Activated CD4-positive, alpha-beta T cell treated with anti-CD3 and anti-CD28 coated beads, Interleukin-2, amount 10 ng/mL, durations not matched to agents 7 days and 5 days (primary cell): ENCODE data around the gene TBL3. TPM values are rescaled to one million over a fixed set of nuclear protein-coding genes. Genes with fewer than 3 reads are reported as not detected.
A peak's percentile ranks its signal among the peaks of the same experiment; 100 is the strongest.
"Not testable (repeated sequence)": the region's sequence is repeated elsewhere in the genome, so short reads cannot be mapped to it uniquely, and the experiment has no call there.

Experiments used
- CTCF ChIA-PET: fragments of 350-600 bp; sonication (Branson Sonifier 250); formaldehyde crosslinking; loops from one replicate; lab custom pipeline; 2021; ENCODE audit warnings: antibody characterized with exemption; lab: Charles Lee
- POLR2A ChIA-PET: fragments of 350-600 bp; sonication (Branson Sonifier 250); formaldehyde crosslinking; loops from one replicate; lab custom pipeline; 2021; ENCODE audit warnings: antibody characterized with exemption; lab: Charles Lee
- DNase-seq: peaks from one replicate; pipeline ENCODE4 v3.0.0-alpha.2; 2020
- H3K27ac Mint-ChIP-seq: one replicate; pipeline ENCODE4 v1.8.0; 2021; ENCODE audit warnings: mild to moderate bottlenecking, moderate library complexity, mixed read lengths
- H3K27me3 Mint-ChIP-seq: one replicate; pipeline ENCODE4 v1.8.0; 2021; ENCODE audit warnings: mixed read lengths
- H3K36me3 Mint-ChIP-seq: one replicate; pipeline ENCODE4 v1.8.0; 2021; ENCODE audit warnings: low read depth, mixed read lengths
- H3K4me1 Mint-ChIP-seq: one replicate; pipeline ENCODE4 v1.8.0; 2021; ENCODE audit warnings: mixed read lengths
- H3K4me3 Mint-ChIP-seq: one replicate; pipeline ENCODE4 v1.8.0; 2021; ENCODE audit warnings: mild to moderate bottlenecking, moderate library complexity, mixed read lengths
- H3K9me3 Mint-ChIP-seq: one replicate; pipeline ENCODE4 v1.8.0; 2021; ENCODE audit warnings: mixed read lengths
- total RNA-seq, 2 experiments: library from RNA; stranded (reverse); gene quantifications; one replicate each; pipeline ENCODE4 v1.2.3, GENCODE V29; 2021

Gene TBL3
- total RNA-seq, 2 experiments from 2014 or later, result 26.1 to 27.0 TPM

DNA sequence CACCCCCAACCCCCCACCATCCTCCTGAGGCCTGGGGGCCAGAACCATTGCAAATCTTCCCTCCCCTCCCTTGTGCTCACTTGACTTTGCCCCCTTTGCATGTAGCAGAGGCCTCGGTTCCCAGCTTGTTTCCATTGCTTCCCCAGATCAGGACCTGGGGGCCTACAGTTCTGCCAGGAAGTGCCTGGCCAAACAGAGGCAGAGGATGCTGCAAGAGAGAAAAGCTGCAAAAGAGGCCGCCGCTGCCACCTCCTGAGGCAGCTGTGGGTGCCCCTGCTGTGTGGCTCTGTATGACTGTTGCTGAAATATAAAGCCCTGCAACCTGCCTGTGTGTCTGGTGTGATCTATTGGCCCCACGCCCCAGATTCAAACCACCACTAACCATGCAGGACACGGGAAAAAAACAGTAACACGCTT is 10.2 kb upstream of the TBL3 start:
- no peak for DNase-seq
- ChIA-PET POLR2A (no interaction called here), CTCF (no interaction called here)
- Mint-ChIP-seq H3K36me3 (peaks cover 40% of the 10 kb centered on the region), H3K4me1 (peaks cover 49% of the 10 kb centered on the region), H3K4me3 (peak overlapping the region; percentile 81), H3K27me3 (no peaks in the 10 kb centered on the region), H3K27ac (peak overlapping the region; percentile 66), H3K9me3 (no peaks in the 10 kb centered on the region)

DNA sequence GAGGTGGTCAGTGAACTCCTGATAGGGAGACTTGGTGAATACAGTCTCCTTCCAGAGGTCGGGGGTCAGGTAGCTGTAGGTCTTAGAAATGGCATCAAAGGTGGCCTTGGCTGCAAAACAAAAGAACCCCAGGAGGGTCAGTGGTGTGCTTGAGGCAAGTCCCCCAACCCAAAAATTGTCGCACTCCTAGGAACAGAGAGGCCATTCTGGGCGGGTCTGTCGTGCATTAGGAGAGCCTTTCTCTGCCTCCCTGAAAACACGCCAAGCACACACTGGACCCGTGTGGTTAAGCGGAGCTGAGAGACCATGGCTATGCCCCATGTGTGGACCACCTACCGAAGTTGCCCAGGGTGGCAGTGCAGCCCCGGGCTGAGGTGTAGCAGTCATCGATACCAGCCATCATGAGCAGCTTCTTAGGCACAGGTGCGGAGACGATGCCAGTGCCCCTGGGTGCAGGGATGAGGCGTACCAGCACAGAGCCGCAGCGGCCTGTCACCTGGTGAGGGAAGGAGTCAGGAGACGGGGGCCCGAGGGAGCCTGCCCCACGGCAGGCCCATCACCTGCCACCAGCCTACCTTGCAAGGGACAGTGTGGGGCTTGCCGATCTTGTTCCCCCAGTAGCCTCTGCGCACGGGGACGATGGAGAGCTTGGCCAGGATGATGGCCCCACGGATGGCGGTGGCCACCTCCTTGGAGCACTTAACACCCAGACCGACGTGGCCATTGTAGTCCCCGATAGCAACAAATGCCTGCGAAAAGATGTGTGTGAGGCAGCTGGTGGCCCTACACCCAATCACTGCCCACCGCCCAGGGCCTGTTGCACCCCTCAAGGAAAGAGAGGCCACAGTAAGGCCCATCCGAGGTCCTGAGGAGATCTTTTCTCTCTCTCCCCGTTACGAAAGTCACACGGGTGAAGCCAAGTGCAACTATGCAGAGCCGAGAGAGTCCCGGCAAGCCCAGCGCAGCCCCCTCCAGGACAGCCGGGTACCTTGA is 9.4 kb upstream of the TBL3 start:
- H3K9me3 Mint-ChIP-seq, CTCF ChIA-PET, POLR2A ChIA-PET, H3K27me3 Mint-ChIP-seq, DNase-seq: not testable (repeated sequence)
- H3K36me3 Mint-ChIP-seq, result peaks cover 40% of the 10 kb centered on the region
- H3K27ac Mint-ChIP-seq, result peak overlapping the region; percentile 96
- peak overlapping the region; percentile 81 for H3K4me3 Mint-ChIP-seq
- peaks cover 49% of the 10 kb centered on the region for H3K4me1 Mint-ChIP-seq

DNA sequence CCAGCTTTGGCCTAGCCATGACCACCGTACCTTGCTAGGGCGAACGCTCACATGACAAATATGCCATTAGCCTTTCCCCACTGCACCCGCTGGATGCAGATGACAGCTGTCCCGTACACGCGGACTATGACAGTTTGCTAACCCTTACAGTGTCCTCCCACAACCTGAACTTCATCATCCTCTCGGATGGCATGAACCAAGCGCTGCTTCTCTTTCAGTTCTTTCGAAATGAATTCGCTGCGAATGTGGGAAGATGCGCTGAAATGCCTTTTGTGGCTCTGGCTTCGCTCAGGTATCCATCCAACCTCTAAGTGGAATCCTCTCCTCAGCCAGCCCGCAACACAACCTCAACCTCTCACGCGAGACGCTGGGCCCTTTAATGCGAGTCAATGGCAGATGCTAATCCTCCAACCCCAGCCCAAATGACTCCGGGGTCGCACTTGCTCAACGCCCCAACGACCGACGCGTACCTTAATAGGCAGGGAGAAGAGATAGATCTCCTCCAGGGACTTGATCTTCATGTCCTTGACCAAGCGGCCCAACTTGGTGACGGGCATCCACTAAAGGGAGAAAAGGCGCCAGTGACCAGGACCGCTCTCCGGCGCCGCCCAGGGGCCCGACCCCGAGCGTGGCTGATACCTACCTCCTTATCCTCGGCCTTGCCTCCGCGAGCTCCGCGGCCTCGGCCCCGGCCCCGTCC is 7.9 kb upstream of the TBL3 start:
- H3K27me3 Mint-ChIP-seq, result no peaks in the 10 kb centered on the region
- peak overlapping the region; percentile 81 for H3K4me3 Mint-ChIP-seq
- peak overlapping the region; percentile 96 for H3K27ac Mint-ChIP-seq
- H3K4me1 Mint-ChIP-seq, result peaks cover 48% of the 10 kb centered on the region
- peak; percentile 44 for DNase-seq
- H3K9me3 Mint-ChIP-seq, result no peaks in the 10 kb centered on the region
- ChIA-PET CTCF (interaction anchor here (0.8 to 1.4 kb wide), 4 partner anchors 12 to 20 kb away, joined by 3 to 7 read pairs (median 4); partner anchors contain the start of gene GFER), POLR2A (interaction anchor here (0.9 to 1.3 kb wide), 3 partner anchors 20 to 181 kb away, joined by 3 to 8 read pairs (median 4); partner anchors contain the start of genes GFER, NUBP2 and SPSB3)
- peaks cover 40% of the 10 kb centered on the region for H3K36me3 Mint-ChIP-seq

DNA sequence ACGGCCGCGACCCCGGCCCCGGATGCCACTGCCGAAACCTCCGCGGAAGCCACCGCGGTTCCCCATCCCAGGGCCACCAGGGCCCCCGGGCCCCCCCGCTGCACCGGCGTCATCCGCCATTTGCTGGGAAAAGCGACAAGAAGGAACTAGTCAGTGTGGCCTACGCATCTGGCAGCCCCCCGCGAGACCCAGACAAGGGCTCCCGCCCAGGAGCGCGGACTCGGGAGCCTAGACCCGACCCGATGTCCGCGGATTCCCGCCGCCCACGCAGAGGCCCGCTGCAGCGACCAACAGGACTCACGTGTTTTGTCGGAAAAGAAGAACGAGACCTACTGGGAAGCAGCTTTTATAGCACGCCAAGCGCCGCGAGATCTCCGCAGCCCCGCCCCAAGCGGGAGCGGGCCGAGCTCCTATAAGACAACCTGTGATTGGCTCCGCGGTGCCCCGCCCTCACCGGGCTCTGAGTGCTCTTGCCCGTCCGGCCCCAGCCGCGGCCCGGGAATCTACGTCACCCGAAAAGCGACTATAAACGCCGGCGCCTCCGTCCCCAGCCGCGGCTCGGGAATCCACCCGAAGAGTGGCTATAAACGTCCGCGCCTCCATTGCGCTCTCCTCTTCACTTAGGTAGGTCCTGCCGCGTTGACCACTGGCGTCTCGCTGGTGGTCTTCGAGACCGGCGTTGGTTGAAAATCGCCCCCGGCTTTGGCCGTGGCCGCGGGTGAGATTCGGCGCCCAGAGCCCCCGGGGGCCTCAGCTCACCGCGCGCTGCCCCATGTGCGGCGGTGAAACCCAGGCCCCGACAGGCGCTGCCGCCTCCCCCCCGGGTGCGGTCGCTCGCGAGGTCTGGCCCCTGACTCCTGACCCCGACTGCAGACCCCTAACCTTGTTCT is 7.1 kb upstream of the TBL3 start, which contains the start of gene RPS2:
TSS of gene RPS2 (minus strand) at position 321 of the 890 bp plus-strand sequence. CDS start at position 120, 201 bp downstream.
- Mint-ChIP-seq H3K36me3 (peaks cover 40% of the 10 kb centered on the region), H3K4me3 (peak within 1 kb of the TSS; percentile 81), H3K9me3 (no peaks in the 10 kb centered on the region), H3K27me3 (no peaks in the 10 kb centered on the region), H3K27ac (peak within 1 kb of the TSS; percentile 96), H3K4me1 (peaks cover 45% of the 10 kb centered on the region)
- ChIA-PET CTCF (interaction anchor here (0.7 to 1.4 kb wide), 6 partner anchors 12 to 191 kb away, joined by 3 to 7 read pairs (median 4); partner anchors contain the start of genes GFER, NUBP2, SPSB3 and TRAF7), POLR2A (interaction anchor here (0.6 to 1.3 kb wide), 6 partner anchors 8 to 521 kb away, joined by 3 to 8 read pairs (median 3); partner anchors contain the start of genes GFER, NUBP2 and SPSB3)
- DNase-seq, result peak; percentile 99

DNA sequence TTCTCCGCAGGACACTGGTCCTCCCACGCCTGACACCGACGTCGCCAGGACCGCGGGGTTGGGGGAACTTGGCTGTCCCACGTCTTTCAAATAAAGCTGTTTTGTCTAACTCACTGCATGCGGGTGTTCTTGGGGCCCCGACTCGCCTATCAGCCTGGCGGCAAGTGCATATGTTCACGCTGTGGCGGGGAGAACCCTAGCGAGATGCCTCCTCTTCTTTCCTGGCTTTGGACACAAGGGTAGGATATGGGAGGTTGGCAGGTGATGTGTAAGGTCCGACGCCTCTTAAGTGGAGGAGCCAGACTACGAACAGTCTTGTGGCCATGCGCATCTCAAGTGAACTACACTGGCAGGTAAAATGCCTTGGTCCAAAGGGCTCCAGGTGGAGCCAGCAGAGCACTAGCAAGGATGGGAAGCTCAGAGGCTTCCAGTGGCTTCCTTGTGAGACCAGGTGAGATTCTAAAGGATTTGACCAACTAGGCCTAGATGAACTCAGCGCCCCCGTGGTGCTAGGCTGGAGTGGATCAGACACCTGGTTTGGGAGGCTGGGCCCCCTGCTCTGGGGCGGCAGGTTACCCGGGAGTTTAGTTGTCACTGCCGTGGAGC is 6.4 kb upstream of the TBL3 start:
- Mint-ChIP-seq H3K9me3 (no peaks in the 10 kb centered on the region), H3K27me3 (no peaks in the 10 kb centered on the region), H3K36me3 (peaks cover 40% of the 10 kb centered on the region), H3K4me1 (peaks cover 42% of the 10 kb centered on the region), H3K4me3 (peak overlapping the region; percentile 81), H3K27ac (peak overlapping the region; percentile 96)
- ChIA-PET POLR2A (interaction anchor here (0.6 to 1.3 kb wide), 6 partner anchors 9 to 520 kb away, joined by 3 to 8 read pairs (median 3); partner anchors contain the start of genes GFER, NUBP2 and SPSB3), CTCF (interaction anchor here (0.7 to 1.4 kb wide), 5 partner anchors 13 to 190 kb away, joined by 3 to 7 read pairs (median 4); partner anchors contain the start of genes GFER, NUBP2, SPSB3 and TRAF7)
- no peak for DNase-seq

DNA sequence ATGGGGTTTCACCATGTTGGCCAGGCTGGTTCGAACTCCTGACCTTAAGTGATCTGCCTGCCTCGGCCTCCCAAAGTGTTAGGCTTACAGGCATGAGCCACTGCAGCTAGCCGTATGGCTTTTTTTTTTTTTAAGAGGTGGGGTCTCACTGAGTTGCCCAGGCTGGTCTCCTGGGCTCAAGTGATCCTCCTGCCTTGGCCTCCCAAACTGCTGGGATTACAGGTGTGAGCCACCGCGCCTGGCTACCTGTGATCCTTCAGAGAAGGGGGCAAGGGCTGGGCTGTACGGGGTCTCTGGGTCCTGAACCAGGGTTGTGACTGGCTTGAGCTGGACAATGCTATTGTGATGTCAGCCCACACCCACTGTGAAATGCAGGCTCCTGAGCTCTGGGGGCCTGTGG is 5.4 kb upstream of the TBL3 start, which contains the start of gene RNF151:
TSS of gene RNF151 (plus strand) at position 397 of the 400 bp plus-strand sequence. CDS start 26 bp downstream, outside the sequence.
- peak within 1 kb of the TSS; percentile 96 for H3K27ac Mint-ChIP-seq
- POLR2A ChIA-PET, result no interaction called here
- H3K4me3 Mint-ChIP-seq, result peak within 1 kb of the TSS; percentile 81
- no peak for DNase-seq
- H3K4me1 Mint-ChIP-seq, result peaks cover 40% of the 10 kb centered on the region
- no peaks in the 10 kb centered on the region for H3K27me3 Mint-ChIP-seq
- CTCF ChIA-PET, result interaction anchor here (1.1 kb wide), 1 partner anchor 38 kb away, joined by 4 read pairs; no protein-coding TSS in a partner anchor
- peaks cover 34% of the 10 kb centered on the region for H3K36me3 Mint-ChIP-seq
- H3K9me3 Mint-ChIP-seq, result no peaks in the 10 kb centered on the region

DNA sequence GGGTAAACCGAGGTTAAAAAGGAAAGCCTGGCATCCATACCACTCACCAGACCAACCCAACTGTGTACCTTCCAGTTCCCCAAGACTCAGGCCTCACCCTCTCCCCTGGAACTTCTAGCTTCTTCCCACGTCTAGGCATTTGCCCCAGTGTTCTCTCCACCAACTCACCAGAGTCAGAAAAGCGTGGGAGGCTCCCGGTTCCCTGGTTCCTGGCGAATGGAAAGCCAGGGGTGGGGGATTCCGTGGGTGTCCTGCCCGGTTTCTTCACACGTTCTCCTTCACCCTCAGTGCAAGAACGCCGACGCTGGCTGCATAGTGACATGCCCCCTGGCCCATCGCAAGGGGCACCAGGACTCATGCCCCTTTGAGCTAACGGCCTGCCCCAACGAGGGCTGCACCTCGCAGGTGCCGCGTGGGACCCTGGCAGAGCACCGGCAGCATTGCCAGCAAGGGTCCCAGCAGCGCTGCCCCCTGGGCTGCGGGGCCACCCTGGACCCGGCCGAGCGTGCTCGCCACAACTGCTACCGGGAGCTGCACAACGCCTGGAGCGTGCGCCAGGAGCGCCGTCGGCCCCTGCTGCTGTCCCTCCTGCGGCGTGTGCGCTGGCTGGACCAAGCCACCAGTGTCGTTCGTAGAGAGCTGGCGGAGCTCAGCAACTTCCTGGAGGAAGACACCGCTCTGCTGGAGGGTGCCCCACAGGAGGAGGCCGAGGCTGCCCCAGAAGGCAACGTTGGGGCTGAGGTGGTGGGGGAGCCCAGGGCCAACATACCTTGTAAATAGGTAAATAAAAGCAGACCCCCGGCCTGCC is 3.5 kb upstream of the TBL3 start:
- Mint-ChIP-seq H3K4me1 (peaks cover 34% of the 10 kb centered on the region), H3K4me3 (no peak overlapping the region)
- POLR2A ChIA-PET, result no interaction called here

DNA sequence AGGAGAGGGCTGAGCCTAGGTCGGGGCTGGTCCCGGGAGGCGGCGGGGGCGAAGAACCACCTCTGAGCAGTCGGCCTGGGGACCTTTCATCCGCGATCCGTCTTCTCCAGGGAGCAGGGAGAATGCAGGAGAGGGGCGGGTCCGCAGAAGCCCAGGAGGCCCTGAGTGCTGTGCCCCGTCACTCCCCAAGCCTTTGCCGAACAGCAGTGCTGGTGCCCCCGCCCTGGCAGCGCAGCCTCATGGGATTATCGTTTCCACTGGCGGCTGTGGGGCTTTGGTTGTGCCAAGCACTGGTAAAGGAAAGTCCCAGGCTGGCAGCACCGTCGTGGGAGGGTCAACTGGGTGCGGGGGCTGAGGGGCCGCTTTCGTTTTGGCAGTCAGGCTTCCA is 631 bp downstream of the TBL3 start:
- Mint-ChIP-seq H3K4me3 (peak overlapping the region; percentile 91), H3K4me1 (peaks cover 21% of the 10 kb centered on the region), H3K9me3 (no peaks in the 10 kb centered on the region), H3K36me3 (peaks cover 7% of the 10 kb centered on the region), H3K27ac (peak overlapping the region; percentile 99), H3K27me3 (no peaks in the 10 kb centered on the region)
- CTCF ChIA-PET, result no interaction called here
- POLR2A ChIA-PET, result no interaction called here
- no peak for DNase-seq

More for the DNA sequence above, 3.5 kb upstream of the TBL3 start:
- CTCF ChIA-PET, result interaction anchor here (0.7 to 0.9 kb wide), 2 partner anchors 39 to 291 kb away, joined by 3 read pairs; no protein-coding TSS in a partner anchor
- Mint-ChIP-seq H3K36me3 (peaks cover 18% of the 10 kb centered on the region), H3K27me3 (no peaks in the 10 kb centered on the region), H3K9me3 (no peaks in the 10 kb centered on the region), H3K27ac (no peak overlapping the region)
- DNase-seq, result no peak

DNA sequence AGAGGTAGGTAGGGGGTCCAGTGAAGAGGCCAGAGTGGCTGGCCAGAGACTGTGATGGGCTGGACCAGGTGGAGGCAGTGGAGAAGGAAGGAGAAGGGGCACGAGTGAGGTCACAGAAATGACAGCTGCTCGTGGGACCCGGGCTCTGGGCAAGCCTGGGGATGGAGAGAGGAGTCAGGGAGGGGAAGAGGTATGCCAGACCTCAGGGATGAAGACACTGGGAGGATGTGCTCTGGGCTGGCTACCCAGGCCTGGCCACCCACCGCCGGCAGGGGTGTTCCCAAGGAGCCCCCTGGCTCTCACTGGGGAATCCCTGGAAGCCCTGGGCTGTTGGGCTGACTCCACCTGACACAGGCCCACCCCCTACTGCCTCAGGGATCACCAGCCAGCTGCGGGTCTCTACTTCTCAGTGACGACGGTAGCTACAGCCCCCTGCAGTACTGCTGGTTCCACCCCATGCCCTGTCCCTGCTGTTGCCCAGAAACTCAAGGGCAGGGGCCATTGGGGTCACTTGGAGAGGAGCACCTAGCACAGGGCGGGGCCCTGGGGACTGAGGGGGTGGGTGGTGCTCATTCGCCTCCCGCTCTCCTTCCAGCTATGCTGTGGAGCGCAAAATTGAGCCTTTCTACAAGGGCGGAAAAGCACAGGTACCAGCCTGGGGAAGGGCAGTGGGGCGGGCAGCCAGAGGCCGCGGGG is 1.8 kb downstream of the TBL3 start:
- CTCF ChIA-PET, result no interaction called here
- Mint-ChIP-seq H3K4me3 (peak overlapping the region; percentile 48), H3K9me3 (no peaks in the 10 kb centered on the region), H3K27ac (peak overlapping the region; percentile 62), H3K36me3 (peaks cover 7% of the 10 kb centered on the region), H3K4me1 (peaks cover 21% of the 10 kb centered on the region), H3K27me3 (no peaks in the 10 kb centered on the region)
- DNase-seq, result no peak
- POLR2A ChIA-PET, result no interaction called here
